Neuron (in vitro differentiated cells): Measurements from ENCODE around the gene ILRUN.
"Not testable (repeated sequence)": the region's sequence is repeated elsewhere in the genome, so short reads cannot be mapped to it uniquely, and the experiment has no call there.

Source experiments
- H2AFZ ChIP-seq: one replicate; pipeline ENCODE4 v1.6.1; 2013; ENCODE audit warnings: low read depth, mild to moderate bottlenecking, inconsistent platforms, low read length, moderate library complexity
- H3K27me3 ChIP-seq: one replicate; pipeline ENCODE4 v1.6.1; 2013; ENCODE audit warnings: low read length; ENCODE audit not compliant: insufficient read depth
- H3K36me3 ChIP-seq: one replicate; pipeline ENCODE4 v1.6.1; 2013; ENCODE audit warnings: low read length; ENCODE audit not compliant: insufficient read depth
- H3K4me1 ChIP-seq: one replicate; pipeline ENCODE4 v1.6.1; 2013; ENCODE audit warnings: low read length; ENCODE audit not compliant: insufficient read depth
- H3K4me3 ChIP-seq: 2 replicates; pipeline ENCODE4 v1.5.1; 2013; ENCODE audit warnings: mild to moderate bottlenecking, low read length, moderate library complexity
- H3K9me3 ChIP-seq: one replicate; pipeline ENCODE4 v1.6.1; 2013; ENCODE audit warnings: low read length

The ILRUN gene

DNA sequence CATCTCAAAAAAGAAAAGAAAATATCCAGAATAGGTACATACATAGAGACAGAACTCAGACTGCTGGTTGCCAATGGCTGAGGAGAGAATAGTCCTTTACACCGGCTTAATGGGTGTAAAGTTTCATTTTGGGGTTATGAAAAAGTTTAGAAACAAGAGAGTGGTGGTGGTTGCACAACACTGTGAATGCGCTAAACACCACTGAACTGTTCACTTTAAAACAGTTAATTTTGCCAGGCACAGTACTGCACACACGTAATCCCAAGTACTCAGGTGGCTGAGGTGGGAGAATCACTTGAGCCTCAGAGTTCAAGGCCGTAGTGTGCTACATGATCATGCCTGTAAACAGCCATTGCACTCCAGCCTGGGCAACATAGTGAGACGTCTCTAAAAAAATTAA lies 7.6 kb downstream of the ILRUN start:
- H3K4me1 ChIP-seq: no peaks in the 10 kb centered on the region
- H3K36me3 ChIP-seq: peaks cover 2% of the 10 kb centered on the region
- H3K27me3 ChIP-seq: no peaks in the 10 kb centered on the region
- H3K9me3 ChIP-seq: peaks cover 2% of the 10 kb centered on the region
- no peak overlapping the region for H3K4me3 ChIP-seq
- no peak overlapping the region for H2AFZ ChIP-seq

DNA sequence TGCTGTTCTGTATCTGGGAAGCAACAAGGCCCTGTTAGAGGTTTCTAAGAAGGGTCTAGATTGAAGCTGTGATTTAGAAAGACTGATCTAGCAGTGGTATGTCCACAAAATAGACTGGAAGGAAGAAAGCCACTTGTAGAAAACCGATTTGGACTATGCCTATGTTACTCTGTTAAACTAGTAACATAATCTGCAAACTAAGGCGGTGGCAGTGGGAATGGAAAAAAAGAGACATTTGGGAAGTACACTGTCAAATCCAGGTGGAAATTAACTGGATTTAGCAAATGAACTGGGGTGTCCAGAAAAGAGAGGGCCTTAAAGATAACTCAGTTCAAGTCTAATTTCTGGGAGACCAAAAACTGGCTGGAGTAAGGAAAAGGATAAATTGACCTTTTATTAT lies 11.6 kb downstream of the ILRUN start:
- Histone ChIP-seq H3K9me3 (peaks cover 2% of the 10 kb centered on the region), H3K4me1 (no peaks in the 10 kb centered on the region), H3K27me3 (no peaks in the 10 kb centered on the region), H3K4me3 (no peak overlapping the region), H2AFZ (no peak overlapping the region), H3K36me3 (no peaks in the 10 kb centered on the region)

DNA sequence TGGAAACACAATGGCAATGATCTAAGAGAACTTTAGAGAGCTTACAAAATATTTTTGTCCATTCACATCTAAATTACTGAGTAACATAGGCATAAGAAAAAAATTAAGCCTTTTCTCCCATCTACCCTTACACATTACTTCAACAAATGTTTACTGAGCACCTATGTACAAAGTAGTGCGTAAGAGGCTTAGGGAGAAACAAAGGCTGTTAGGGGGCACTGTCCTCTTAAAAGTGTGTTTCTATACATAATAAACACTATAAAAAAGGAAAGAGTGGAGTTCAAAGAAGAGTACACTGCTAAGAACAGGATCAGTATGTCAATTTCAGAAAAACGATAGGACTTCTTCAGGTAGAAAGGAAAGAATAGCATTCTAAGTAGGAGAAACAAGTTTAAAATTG lies 12.2 kb downstream of the ILRUN start:
- Histone ChIP-seq H3K36me3 (no peaks in the 10 kb centered on the region), H3K4me1 (no peaks in the 10 kb centered on the region), H2AFZ (no peak overlapping the region), H3K9me3 (peaks cover 2% of the 10 kb centered on the region), H3K4me3 (no peak overlapping the region), H3K27me3 (no peaks in the 10 kb centered on the region)

DNA sequence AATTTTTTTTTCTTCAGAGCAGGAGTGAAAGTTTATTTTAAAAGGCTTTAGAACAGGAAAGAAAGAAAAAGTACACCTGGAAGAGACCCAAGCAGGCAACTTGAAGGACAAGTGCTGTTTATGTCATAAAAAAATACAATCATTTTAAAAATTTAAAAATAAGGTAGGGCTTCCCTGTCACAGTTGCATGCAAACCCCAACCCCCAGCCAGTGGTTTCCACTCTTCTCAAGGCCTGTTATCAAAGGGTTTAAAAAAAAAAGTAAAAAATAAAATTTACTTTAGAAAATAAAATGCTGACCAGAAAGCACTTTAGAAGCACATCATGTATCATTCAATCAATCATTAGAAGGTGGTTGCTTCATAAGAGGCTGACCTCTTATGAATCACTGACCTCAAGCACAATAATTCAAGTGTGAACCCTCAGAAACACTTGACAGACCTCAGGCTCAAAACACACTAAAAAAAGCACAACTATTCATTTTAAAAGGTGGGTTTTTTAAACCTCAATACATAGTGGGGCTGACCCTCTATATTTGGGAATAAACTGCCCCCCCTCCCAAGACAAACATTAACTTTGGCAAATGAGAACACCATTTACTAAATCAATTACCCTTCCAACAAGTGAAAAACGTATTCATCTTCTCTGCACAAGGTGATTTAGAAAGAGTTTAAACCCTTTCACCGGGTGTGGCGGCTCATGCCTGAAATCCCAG lies 15.6 kb downstream of the ILRUN start:
- H3K27me3 ChIP-seq: no peaks in the 10 kb centered on the region
- H3K4me3 ChIP-seq: no peak overlapping the region
- H3K36me3 ChIP-seq: no peaks in the 10 kb centered on the region
- H2AFZ ChIP-seq: no peak overlapping the region
- no peaks in the 10 kb centered on the region for H3K9me3 ChIP-seq
- no peaks in the 10 kb centered on the region for H3K4me1 ChIP-seq

DNA sequence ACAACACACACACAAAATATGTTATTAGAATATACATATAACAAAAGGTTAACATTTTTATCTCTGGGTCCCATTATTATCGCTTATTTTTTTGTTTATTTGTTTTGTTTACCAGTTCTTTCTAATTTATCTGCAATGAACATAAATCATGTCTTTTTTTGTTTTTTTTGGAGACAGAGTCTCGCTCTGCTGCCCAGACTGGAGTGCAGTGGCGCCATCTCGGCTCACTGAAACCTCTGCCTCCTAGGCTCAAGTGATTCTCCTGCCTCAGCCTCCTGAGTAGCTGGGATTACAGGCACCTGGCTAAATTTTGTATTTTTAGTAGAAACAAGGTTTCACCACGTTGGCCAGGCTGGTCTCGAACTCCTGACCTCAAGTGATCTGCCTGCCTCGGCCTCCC lies 16.3 kb downstream of the ILRUN start:
- H2AFZ ChIP-seq, H3K27me3 ChIP-seq, H3K4me3 ChIP-seq, H3K4me1 ChIP-seq, H3K9me3 ChIP-seq, H3K36me3 ChIP-seq: not testable (repeated sequence)

DNA sequence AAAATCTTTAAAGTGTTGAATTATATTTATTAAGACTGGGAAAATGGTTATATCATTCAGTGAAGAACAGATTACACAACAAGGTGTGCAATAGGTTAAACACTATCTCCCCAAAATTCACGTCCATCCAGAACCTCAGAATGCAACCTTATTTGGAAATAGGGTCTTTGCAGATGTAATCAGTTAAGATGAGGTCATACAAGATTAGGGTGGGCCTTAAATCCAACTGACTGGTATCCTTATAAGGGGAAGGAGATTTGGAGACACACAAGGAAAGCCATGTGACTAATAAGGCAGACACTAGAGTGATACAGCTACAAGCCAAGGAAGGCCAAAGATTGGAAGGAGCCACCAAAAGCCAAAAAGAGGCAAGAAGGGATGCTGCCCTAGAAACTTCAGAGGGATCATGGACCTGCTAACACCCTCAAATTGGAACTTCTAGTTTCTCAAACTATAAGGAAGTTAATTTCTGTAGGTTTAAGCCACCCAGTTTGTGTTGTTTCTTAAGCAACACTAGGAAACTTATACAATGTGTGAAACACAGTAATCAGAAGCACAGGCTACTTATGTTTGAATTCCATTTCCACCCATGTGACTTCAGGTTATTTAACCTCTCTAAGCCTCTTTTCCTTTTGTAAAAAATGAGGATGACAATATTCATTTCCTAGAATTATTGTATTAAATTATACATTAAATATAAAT lies 16.9 kb downstream of the ILRUN start:
- H3K27me3 ChIP-seq: no peaks in the 10 kb centered on the region
- H3K9me3 ChIP-seq: no peaks in the 10 kb centered on the region
- no peak overlapping the region for H2AFZ ChIP-seq
- no peak overlapping the region for H3K4me3 ChIP-seq
- H3K4me1 ChIP-seq: no peaks in the 10 kb centered on the region
- no peaks in the 10 kb centered on the region for H3K36me3 ChIP-seq

DNA sequence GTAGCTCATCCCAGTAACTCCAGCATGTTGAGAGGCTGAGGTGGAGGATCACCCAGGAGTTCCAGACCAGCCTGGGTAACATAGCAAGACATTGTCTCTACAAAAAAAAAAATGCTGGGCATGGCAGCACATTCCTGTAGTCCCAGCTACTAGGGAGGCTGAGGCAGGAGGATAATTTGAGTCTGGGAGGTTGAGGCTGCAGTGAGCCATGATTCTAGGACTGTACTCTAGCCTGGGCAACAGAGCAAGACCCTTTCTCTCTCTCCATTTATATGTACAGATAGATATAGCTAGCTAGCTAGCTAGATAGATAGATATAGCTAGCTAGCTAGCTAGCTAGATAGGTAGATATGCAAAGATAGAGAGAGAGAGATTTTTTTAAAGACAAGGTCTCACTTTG lies 20.4 kb downstream of the ILRUN start:
- Histone ChIP-seq H3K4me3 (no peak overlapping the region), H3K36me3 (no peaks in the 10 kb centered on the region), H2AFZ (no peak overlapping the region), H3K27me3 (no peaks in the 10 kb centered on the region), H3K4me1 (peaks cover 8% of the 10 kb centered on the region), H3K9me3 (no peaks in the 10 kb centered on the region)

DNA sequence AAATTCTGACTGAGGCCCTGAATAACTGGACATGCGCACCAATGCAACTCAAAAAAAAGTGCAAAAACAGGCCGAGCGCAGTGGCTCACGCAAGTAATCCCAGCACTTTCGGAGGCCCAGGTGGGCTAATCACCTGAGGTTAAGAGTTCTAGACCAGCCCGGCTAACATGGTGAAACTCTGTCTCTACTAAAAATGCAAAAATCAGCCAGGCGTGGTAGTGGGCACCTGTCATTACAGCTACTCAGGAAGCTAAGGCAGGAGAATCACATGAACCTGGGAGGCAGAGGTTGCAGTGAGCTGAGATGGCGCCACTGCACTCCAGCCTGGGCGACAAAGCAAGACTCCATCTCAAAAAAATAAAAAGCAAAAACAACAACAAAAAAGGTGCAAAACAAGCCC lies 21.6 kb downstream of the ILRUN start:
- not testable (repeated sequence) for H3K9me3 ChIP-seq, H3K4me3 ChIP-seq

DNA sequence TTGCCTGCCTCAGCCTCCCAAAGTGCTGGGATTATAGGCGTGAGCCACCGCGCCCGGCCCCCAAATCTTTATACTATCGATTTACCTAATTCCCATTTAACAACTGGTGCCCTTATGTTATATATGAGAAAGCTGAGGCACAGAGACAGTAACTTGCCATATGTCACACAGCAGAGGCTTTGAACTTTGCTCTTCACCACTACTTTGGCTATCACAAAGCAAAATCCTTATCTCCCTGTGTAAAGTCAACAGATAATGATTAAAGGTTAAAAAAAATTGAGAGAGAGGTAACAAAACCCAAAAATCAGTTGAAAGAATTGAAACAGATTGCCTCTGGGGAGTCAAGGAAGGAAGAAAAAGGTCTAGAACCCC lies 22.3 kb downstream of the ILRUN start:
- Histone ChIP-seq H3K27me3 (no peaks in the 10 kb centered on the region), H3K4me1 (peaks cover 8% of the 10 kb centered on the region), H3K9me3 (no peaks in the 10 kb centered on the region), H3K4me3 (no peak overlapping the region), H2AFZ (no peak overlapping the region), H3K36me3 (no peaks in the 10 kb centered on the region)

More for the DNA sequence above, 21.6 kb downstream of the ILRUN start:
- H3K27me3 ChIP-seq, H3K4me1 ChIP-seq, H2AFZ ChIP-seq, H3K36me3 ChIP-seq: not testable (repeated sequence)

DNA sequence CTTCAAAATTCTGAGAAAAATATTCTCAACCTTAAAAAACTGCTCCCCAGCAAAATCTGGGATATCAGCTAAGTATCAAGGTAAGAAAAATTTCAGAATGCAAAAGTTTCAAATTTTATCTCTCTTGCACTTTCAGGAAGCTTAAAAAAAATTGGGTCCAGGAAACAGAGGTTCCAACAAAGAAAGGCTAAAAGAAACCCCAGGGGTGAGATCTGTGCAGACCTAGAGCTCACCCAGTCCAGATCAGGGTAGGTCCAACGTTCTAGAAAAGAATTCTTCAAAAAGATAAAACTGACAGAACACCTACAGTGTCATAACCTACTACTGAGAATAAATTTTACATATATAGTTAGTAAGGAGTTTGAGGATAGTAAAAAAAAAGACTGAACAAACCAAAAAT lies 23.5 kb downstream of the ILRUN start:
- Histone ChIP-seq H3K9me3 (no peaks in the 10 kb centered on the region), H3K36me3 (no peaks in the 10 kb centered on the region), H2AFZ (no peak overlapping the region), H3K4me1 (peaks cover 8% of the 10 kb centered on the region), H3K4me3 (no peak overlapping the region), H3K27me3 (no peaks in the 10 kb centered on the region)

DNA sequence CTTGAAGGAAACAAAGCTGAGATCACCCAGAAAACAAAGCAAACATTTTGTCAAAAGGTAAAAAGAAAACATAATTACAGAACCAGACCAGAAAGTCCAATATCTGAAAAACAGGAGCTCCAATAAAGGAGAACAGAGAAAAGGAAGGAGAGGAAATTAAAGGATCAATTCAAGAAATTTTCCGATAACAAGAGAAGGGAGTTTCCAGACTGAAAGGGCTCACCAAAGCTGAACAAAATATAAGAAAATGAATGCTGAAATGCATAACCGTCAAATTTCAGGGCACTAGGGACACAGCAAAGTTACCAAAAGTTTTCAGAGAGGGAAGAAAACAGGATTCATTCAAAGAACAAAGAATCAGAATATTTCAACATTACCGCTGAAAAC lies 23.9 kb downstream of the ILRUN start:
- Histone ChIP-seq H3K4me1 (peaks cover 8% of the 10 kb centered on the region), H3K4me3 (no peak overlapping the region), H3K9me3 (no peaks in the 10 kb centered on the region), H3K27me3 (no peaks in the 10 kb centered on the region), H2AFZ (no peak overlapping the region), H3K36me3 (no peaks in the 10 kb centered on the region)

DNA sequence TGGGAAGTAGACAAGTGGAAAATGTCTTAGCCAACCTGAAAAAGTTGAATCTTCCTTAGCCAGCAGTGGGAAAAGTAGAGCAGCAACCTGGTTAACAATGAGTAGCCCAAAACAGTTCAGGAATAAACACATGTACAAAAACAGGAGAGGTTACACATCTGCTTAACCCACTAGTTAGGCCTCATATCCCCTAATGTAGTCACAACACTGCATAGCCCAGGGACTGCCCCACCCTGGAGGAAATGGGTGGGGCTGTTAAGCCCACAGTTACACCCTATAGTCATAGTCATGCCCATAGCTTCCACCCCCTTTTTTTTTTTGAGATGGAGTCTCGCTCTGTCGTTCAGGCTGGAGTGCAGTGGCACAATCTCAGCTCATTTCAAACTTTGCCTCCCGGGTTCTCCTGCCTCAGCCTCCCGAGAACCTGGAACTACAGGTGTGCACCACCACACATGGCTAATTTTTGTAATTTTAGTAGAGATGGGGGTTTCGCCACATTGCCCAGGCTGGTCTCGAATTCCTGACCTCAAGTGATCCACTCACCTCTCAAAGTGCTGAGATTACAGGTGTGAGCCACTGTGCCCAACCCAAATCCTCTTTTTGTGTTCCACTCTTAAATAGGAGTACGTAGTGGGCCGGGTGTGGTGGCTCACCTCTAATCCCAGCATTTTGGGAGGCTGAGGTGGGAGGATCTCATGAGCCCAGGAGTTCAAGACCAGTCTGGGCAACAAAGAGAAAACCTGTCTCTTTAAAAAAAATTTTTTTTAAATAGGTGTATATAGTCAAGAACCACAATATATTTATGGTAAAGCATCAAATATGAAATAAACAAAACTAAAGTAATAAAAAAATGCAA lies 24.5 kb downstream of the ILRUN start:
- Histone ChIP-seq H3K9me3 (no peaks in the 10 kb centered on the region), H3K4me1 (peaks cover 8% of the 10 kb centered on the region), H3K36me3 (no peaks in the 10 kb centered on the region), H2AFZ (no peak overlapping the region), H3K27me3 (no peaks in the 10 kb centered on the region), H3K4me3 (no peak overlapping the region)

DNA sequence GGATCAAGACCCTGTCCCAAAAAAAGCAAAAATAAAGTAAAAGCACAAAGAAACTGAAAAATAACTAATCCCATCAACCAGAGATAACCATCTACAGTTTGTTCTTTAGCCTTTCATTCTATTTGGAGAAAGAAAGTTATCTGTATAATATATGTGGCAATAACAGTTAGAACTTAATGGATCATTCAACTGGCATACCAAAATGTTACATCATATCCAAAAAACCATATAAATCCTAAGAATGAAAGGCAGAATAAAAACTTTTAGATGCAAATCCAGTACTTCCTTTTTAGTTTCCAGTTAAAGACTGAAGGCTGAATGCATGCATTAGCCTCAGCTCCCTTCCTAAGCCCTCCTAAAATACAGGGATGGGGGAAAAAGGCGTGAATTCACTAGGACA lies 25.2 kb downstream of the ILRUN start:
- Histone ChIP-seq H2AFZ (no peak overlapping the region), H3K4me1 (peaks cover 8% of the 10 kb centered on the region), H3K27me3 (no peaks in the 10 kb centered on the region), H3K9me3 (no peaks in the 10 kb centered on the region), H3K36me3 (no peaks in the 10 kb centered on the region), H3K4me3 (no peak overlapping the region)
